K562 (cell line): ENCODE results near the gene GIGYF1. TPM values are rescaled to one million over a fixed set of nuclear protein-coding genes. Genes with fewer than 3 reads are reported as not detected.

Source experiments
- BHLHE40 ChIP-seq: IDR thresholded peaks from 2 replicates; pipeline ENCODE4 v1.6.1; 2011; ENCODE audit warnings: low read length, improper control_type of control experiment
- ELF1 ChIP-seq: fragments of 200-800 bp; sonication (Bioruptor generic); IDR thresholded peaks from 2 replicates; pipeline ENCODE4 v1.6.1; 2016; ENCODE audit warnings: missing genetic modification characterization, missing compliant biosample characterization
- GABPB1 ChIP-seq: sonication (generic); formaldehyde crosslinking; IDR thresholded peaks from 2 replicates; pipeline ENCODE4 v1.8.0; 2022; ENCODE audit warnings: mild to moderate bottlenecking, missing genetic modification reagents
- KLF10 ChIP-seq: fragments of 250-450 bp; sonication (Bioruptor Pico); IDR thresholded peaks from 2 replicates; pipeline ENCODE4 v1.6.1; 2021; ENCODE audit warnings: matching md5 sums
- XRCC4 ChIP-seq: IDR thresholded peaks from one replicate; pipeline ENCODE4 v1.6.1; 2011; ENCODE audit not compliant: insufficient read depth, insufficient read length; ENCODE audit errors: extremely low read depth
- ZNF24 ChIP-seq: fragments of 450-650 bp; IDR thresholded peaks from 2 replicates; pipeline ENCODE4 v1.6.1; 2016
- polyA plus RNA-seq, 8 experiments: library from polyadenylated mRNA; depleted of rRNA in 4 of 8; stranded (reverse) in 5 of 8; unstranded in 3 of 8; fragments of >200 nt; fragmentation: Nextera tagmentation in 2 of 8; fragmentation: Illumina TruSeq in 1 of 8; extraction: Ambion mirVana in 2 of 8; extraction: Trizol in 1 of 8; gene quantifications; 2 replicates each; pipeline versions ENCODE4 v1.2.1 to v1.2.3, GENCODE V29; 2011 to 2014; ENCODE audit warnings: inconsistent platforms in 1 of 8, missing spikeins in 1 of 8
- total RNA-seq, 7 experiments: library from RNA; depleted of rRNA in 6 of 7; stranded (reverse); fragments of >200 nt in 6 of 7; fragmentation: Illumina TruSeq in 2 of 7; extraction: Trizol in 2 of 7; gene quantifications; 2 replicates each; pipeline versions ENCODE4 v1.2.1 to v1.2.3, GENCODE V29; 2011 to 2021; ENCODE audit warnings: low replicate concordance in 1 of 7
- TF ChIP-seq, protein P1 (sequence below): fragments of 450-650 bp; IDR thresholded peaks from 2 replicates; pipeline ENCODE4 v1.6.1; 2017; ENCODE audit warnings: antibody characterized with exemption, mild to moderate bottlenecking
- TF ChIP-seq, protein P2 (sequence below): fragments of 450-650 bp; conservative IDR thresholded peaks from 2 replicates; pipeline ENCODE4 v1.6.1; 2016; ENCODE audit warnings: missing genetic modification characterization, low read depth, mild to moderate bottlenecking, missing compliant biosample characterization, moderate library complexity
- TF ChIP-seq, protein P3 (sequence below): fragments of 200-800 bp; sonication (Bioruptor generic); IDR thresholded peaks from 2 replicates; pipeline ENCODE4 v1.6.1; 2016; ENCODE audit warnings: missing genetic modification characterization, missing compliant biosample characterization
- TF ChIP-seq, protein P4 (sequence below): fragments of 450-650 bp; formaldehyde crosslinking; IDR thresholded peaks from 2 replicates; pipeline ENCODE4 v1.4.0; 2020; ENCODE audit warnings: mild to moderate bottlenecking, moderate library complexity
- TF ChIP-seq, protein P5 (sequence below): sonication (generic); formaldehyde crosslinking; IDR thresholded peaks from 2 replicates; pipeline ENCODE4 v1.8.1; 2023; ENCODE audit warnings: mild to moderate bottlenecking, missing genetic modification reagents

GIGYF1 gene
- total and polyA plus RNA-seq, 9 of the 15 experiments (the other 6 are each of a cell fraction or from before 2014, with no cell fraction given), result 0.56 to 76.2 (median 16.8) TPM

DNA sequence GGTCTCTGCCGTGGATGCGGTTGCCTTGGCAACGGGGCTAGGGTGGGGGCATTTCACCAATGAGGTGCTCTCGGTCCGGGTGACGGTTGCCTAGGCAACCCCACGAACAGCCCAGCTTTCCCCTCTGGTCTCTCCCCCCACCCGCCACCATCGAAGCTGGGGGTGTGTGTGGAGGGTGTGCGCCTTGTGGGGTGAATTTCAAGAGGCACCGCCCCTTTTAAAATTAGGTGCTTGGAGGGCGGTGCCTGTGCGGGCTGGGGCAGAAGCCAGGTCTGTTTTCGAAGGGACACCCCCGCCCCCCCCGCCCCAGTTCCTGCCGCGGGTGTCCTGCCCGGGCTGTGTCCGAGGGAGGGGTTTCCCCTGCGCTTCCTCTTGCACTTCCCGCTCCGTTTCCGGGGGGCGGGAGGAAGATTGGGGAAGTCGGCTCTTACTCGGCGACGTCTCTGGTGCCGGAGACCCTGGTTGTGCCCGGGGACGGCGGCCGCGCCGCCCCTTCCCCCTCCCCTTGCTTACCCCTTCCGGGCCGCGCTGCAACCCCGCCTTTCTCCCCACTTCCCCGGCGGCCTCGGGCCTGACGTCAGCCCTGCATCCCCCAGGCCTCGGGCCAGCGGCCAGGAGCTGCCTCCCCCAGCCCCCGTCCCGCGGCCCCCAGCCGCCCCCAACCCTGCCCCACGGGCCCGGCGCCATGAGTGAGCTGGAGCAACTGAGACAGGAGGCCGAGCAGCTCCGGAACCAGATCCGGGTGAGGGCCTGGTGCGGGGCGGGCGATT lies 18.3 kb downstream of the GIGYF1 start (continued):
- TF ChIP-seq, protein P1, sequence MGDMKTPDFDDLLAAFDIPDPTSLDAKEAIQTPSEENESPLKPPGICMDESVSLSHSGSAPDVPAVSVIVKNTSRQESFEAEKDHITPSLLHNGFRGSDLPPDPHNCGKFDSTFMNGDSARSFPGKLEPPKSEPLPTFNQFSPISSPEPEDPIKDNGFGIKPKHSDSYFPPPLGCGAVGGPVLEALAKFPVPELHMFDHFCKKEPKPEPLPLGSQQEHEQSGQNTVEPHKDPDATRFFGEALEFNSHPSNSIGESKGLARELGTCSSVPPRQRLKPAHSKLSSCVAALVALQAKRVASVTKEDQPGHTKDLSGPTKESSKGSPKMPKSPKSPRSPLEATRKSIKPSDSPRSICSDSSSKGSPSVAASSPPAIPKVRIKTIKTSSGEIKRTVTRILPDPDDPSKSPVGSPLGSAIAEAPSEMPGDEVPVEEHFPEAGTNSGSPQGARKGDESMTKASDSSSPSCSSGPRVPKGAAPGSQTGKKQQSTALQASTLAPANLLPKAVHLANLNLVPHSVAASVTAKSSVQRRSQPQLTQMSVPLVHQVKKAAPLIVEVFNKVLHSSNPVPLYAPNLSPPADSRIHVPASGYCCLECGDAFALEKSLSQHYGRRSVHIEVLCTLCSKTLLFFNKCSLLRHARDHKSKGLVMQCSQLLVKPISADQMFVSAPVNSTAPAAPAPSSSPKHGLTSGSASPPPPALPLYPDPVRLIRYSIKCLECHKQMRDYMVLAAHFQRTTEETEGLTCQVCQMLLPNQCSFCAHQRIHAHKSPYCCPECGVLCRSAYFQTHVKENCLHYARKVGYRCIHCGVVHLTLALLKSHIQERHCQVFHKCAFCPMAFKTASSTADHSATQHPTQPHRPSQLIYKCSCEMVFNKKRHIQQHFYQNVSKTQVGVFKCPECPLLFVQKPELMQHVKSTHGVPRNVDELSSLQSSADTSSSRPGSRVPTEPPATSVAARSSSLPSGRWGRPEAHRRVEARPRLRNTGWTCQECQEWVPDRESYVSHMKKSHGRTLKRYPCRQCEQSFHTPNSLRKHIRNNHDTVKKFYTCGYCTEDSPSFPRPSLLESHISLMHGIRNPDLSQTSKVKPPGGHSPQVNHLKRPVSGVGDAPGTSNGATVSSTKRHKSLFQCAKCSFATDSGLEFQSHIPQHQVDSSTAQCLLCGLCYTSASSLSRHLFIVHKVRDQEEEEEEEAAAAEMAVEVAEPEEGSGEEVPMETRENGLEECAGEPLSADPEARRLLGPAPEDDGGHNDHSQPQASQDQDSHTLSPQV, result no peak
- TF ChIP-seq, protein P2, sequence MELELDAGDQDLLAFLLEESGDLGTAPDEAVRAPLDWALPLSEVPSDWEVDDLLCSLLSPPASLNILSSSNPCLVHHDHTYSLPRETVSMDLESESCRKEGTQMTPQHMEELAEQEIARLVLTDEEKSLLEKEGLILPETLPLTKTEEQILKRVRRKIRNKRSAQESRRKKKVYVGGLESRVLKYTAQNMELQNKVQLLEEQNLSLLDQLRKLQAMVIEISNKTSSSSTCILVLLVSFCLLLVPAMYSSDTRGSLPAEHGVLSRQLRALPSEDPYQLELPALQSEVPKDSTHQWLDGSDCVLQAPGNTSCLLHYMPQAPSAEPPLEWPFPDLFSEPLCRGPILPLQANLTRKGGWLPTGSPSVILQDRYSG (tag), result no peak
- TF ChIP-seq ELF1 (tag) (peak; percentile 58; the same call in 1 of the 2 replicates), BHLHE40 (no peak), KLF10 (CRISPR knock-in tag) (no peak), XRCC4 (no peak), GABPB1 (CRISPR knock-in tag) (no peak), ZNF24 (no peak)
- TF ChIP-seq, protein P3, sequence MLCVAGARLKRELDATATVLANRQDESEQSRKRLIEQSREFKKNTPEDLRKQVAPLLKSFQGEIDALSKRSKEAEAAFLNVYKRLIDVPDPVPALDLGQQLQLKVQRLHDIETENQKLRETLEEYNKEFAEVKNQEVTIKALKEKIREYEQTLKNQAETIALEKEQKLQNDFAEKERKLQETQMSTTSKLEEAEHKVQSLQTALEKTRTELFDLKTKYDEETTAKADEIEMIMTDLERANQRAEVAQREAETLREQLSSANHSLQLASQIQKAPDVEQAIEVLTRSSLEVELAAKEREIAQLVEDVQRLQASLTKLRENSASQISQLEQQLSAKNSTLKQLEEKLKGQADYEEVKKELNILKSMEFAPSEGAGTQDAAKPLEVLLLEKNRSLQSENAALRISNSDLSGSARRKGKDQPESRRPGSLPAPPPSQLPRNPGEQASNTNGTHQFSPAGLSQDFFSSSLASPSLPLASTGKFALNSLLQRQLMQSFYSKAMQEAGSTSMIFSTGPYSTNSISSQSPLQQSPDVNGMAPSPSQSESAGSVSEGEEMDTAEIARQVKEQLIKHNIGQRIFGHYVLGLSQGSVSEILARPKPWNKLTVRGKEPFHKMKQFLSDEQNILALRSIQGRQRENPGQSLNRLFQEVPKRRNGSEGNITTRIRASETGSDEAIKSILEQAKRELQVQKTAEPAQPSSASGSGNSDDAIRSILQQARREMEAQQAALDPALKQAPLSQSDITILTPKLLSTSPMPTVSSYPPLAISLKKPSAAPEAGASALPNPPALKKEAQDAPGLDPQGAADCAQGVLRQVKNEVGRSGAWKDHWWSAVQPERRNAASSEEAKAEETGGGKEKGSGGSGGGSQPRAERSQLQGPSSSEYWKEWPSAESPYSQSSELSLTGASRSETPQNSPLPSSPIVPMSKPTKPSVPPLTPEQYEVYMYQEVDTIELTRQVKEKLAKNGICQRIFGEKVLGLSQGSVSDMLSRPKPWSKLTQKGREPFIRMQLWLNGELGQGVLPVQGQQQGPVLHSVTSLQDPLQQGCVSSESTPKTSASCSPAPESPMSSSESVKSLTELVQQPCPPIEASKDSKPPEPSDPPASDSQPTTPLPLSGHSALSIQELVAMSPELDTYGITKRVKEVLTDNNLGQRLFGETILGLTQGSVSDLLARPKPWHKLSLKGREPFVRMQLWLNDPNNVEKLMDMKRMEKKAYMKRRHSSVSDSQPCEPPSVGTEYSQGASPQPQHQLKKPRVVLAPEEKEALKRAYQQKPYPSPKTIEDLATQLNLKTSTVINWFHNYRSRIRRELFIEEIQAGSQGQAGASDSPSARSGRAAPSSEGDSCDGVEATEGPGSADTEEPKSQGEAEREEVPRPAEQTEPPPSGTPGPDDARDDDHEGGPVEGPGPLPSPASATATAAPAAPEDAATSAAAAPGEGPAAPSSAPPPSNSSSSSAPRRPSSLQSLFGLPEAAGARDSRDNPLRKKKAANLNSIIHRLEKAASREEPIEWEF, result no peak
- TF ChIP-seq, protein P4, sequence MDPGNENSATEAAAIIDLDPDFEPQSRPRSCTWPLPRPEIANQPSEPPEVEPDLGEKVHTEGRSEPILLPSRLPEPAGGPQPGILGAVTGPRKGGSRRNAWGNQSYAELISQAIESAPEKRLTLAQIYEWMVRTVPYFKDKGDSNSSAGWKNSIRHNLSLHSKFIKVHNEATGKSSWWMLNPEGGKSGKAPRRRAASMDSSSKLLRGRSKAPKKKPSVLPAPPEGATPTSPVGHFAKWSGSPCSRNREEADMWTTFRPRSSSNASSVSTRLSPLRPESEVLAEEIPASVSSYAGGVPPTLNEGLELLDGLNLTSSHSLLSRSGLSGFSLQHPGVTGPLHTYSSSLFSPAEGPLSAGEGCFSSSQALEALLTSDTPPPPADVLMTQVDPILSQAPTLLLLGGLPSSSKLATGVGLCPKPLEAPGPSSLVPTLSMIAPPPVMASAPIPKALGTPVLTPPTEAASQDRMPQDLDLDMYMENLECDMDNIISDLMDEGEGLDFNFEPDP (CRISPR knock-in tag), result no peak
- TF ChIP-seq, protein P5, sequence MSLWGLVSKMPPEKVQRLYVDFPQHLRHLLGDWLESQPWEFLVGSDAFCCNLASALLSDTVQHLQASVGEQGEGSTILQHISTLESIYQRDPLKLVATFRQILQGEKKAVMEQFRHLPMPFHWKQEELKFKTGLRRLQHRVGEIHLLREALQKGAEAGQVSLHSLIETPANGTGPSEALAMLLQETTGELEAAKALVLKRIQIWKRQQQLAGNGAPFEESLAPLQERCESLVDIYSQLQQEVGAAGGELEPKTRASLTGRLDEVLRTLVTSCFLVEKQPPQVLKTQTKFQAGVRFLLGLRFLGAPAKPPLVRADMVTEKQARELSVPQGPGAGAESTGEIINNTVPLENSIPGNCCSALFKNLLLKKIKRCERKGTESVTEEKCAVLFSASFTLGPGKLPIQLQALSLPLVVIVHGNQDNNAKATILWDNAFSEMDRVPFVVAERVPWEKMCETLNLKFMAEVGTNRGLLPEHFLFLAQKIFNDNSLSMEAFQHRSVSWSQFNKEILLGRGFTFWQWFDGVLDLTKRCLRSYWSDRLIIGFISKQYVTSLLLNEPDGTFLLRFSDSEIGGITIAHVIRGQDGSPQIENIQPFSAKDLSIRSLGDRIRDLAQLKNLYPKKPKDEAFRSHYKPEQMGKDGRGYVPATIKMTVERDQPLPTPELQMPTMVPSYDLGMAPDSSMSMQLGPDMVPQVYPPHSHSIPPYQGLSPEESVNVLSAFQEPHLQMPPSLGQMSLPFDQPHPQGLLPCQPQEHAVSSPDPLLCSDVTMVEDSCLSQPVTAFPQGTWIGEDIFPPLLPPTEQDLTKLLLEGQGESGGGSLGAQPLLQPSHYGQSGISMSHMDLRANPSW, result no peak
